PC-9 (cell line): ENCODE measurements around the gene CBL. TPM values are rescaled to one million over a fixed set of nuclear protein-coding genes. Genes with fewer than 3 reads are reported as not detected.

ENCODE experiments used
- BruUV-seq: library from RNA; stranded (reverse); fragments of 400-500 nt; replicated peaks from 2 replicates; lab custom pipeline; 2021; lab: Mats Ljungman, UMichigan
- CTCF ChIA-PET: fragments of 300-600 bp; sonication (Branson Sonifier 250); formaldehyde crosslinking; loops from one replicate; lab custom pipeline; 2022; ENCODE audit warnings: antibody characterized with exemption; lab: Charles Lee
- POLR2A ChIA-PET: fragments of 300-600 bp; sonication (Branson Sonifier 250); formaldehyde crosslinking; loops from one replicate; lab custom pipeline; 2022; ENCODE audit warnings: antibody characterized with exemption; ENCODE audit not compliant: unreplicated experiment; lab: Charles Lee
- DNase-seq, 2 experiments: peaks; one replicate each; pipeline versions ENCODE4 v3.0.0 to v3.0.0-alpha.2; 2015 to 2022; ENCODE audit warnings: mixed read lengths in 1 of 2
- H2AFZ ChIP-seq: fragments of 200-600 bp; sonication (generic); 2 replicates; pipeline ENCODE4 v1.8.1; 2017; ENCODE audit warnings: antibody characterized with exemption
- H3F3A ChIP-seq: fragments of 200-600 bp; sonication (generic); 2 replicates; pipeline ENCODE4 v1.8.1; 2017; ENCODE audit warnings: antibody characterized with exemption, mild to moderate bottlenecking, low read depth; ENCODE audit not compliant: insufficient read depth
- H3K27ac ChIP-seq: fragments of 200-600 bp; sonication (generic); 2 replicates; pipeline ENCODE4 v1.6.1; 2016; ENCODE audit warnings: mixed run types
- H3K27me3 ChIP-seq: fragments of 200-600 bp; sonication (generic); 2 replicates; pipeline ENCODE4 v1.6.1; 2016; ENCODE audit warnings: low read depth, mixed run types; ENCODE audit not compliant: insufficient read depth
- H3K36me3 ChIP-seq: fragments of 200-600 bp; sonication (generic); 2 replicates; pipeline ENCODE4 v1.6.1; 2016; ENCODE audit warnings: low read depth, mixed run types
- H3K4me1 ChIP-seq: fragments of 200-600 bp; sonication (generic); replicated peaks from 2 replicates; pipeline ENCODE4 v1.6.1; 2016; ENCODE audit warnings: mixed run types; ENCODE audit not compliant: insufficient read depth
- H3K4me2 ChIP-seq: fragments of 200-600 bp; sonication (generic); 2 replicates; pipeline ENCODE4 v1.6.1; 2017; ENCODE audit warnings: mixed run types
- H3K4me3 ChIP-seq: fragments of 200-600 bp; sonication (generic); 2 replicates; pipeline ENCODE4 v1.6.1; 2016; ENCODE audit warnings: mixed run types
- H3K79me2 ChIP-seq: fragments of 200-600 bp; sonication (generic); 2 replicates; pipeline ENCODE4 v1.6.1; 2017; ENCODE audit warnings: low read depth, mixed run types
- H3K9me2 ChIP-seq: fragments of 200-600 bp; sonication (generic); 2 replicates; pipeline ENCODE4 v1.8.1; 2017; ENCODE audit warnings: mild to moderate bottlenecking; ENCODE audit not compliant: insufficient read depth
- H3K9me3 ChIP-seq: fragments of 200-600 bp; sonication (generic); 2 replicates; pipeline ENCODE4 v1.8.1; 2016; ENCODE audit warnings: low read depth; ENCODE audit not compliant: insufficient read depth
- H4K20me1 ChIP-seq: fragments of 200-600 bp; sonication (generic); 2 replicates; pipeline ENCODE4 v1.8.1; 2017; ENCODE audit not compliant: insufficient read depth
- EZH2 ChIP-seq: fragments of 200-600 bp; sonication (generic); IDR thresholded peaks from 2 replicates; pipeline ENCODE4 v1.8.0; 2017; ENCODE audit warnings: antibody characterized with exemption, low read depth
- intact Hi-C: fragments of 100-400 bp; cut with micrococcal nuclease; formaldehyde crosslinking; loops from one replicate; pipeline ENCODE4 v1.10.0; 2022; ENCODE audit not compliant: unreplicated experiment
- total RNA-seq: library from RNA; stranded (reverse); gene quantifications from 2 replicates; pipeline ENCODE4 v1.2.3, GENCODE V29; 2021
- TF ChIP-seq, protein P1 (sequence below): fragments of 200-600 bp; sonication (generic); conservative IDR thresholded peaks from 2 replicates; pipeline ENCODE4 v1.6.1; 2017; ENCODE audit warnings: mixed run types, antibody characterized with exemption, mild to moderate bottlenecking, moderate library complexity

CBL gene
- total RNA-seq, 1 experiment from 2014 or later, result 32.9 TPM

- no peak overlapping the region for H2AFZ ChIP-seq
- ChIA-PET CTCF (interaction anchor here (0.6 kb wide), 1 partner anchor 77 kb away, joined by 4 read pairs; no protein-coding TSS in a partner anchor), POLR2A (no interaction called here)
- no peaks in the 10 kb centered on the region for H3K9me3 ChIP-seq
- TF ChIP-seq, protein P1, sequence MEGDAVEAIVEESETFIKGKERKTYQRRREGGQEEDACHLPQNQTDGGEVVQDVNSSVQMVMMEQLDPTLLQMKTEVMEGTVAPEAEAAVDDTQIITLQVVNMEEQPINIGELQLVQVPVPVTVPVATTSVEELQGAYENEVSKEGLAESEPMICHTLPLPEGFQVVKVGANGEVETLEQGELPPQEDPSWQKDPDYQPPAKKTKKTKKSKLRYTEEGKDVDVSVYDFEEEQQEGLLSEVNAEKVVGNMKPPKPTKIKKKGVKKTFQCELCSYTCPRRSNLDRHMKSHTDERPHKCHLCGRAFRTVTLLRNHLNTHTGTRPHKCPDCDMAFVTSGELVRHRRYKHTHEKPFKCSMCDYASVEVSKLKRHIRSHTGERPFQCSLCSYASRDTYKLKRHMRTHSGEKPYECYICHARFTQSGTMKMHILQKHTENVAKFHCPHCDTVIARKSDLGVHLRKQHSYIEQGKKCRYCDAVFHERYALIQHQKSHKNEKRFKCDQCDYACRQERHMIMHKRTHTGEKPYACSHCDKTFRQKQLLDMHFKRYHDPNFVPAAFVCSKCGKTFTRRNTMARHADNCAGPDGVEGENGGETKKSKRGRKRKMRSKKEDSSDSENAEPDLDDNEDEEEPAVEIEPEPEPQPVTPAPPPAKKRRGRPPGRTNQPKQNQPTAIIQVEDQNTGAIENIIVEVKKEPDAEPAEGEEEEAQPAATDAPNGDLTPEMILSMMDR, result no peak
- no peak for TF ChIP-seq EZH2
- H3K27me3 ChIP-seq, result no peaks in the 10 kb centered on the region
- H3K27ac ChIP-seq, result no peak overlapping the region
- intact Hi-C loops, result no loop called here
- no peaks in the 10 kb centered on the region for H3K4me1 ChIP-seq
- H3K9me2 ChIP-seq, result no peaks in the 10 kb centered on the region
- no peak overlapping the region for H3K4me3 ChIP-seq
- peaks cover 17% of the 10 kb centered on the region for H3F3A ChIP-seq
- no peak overlapping the region for H3K4me2 ChIP-seq
- no peaks in the 10 kb centered on the region for H3K79me2 ChIP-seq
- H4K20me1 ChIP-seq, result no peaks in the 10 kb centered on the region
- no peak for DNase-seq
- peaks cover 19% of the 10 kb centered on the region; the same call in 1 of the 2 replicates for H3K36me3 ChIP-seq
- BruUV-seq, result no TSS peak
Measured at GRCh38 chr11:119305556-119306372, 99.6 kb downstream of the CBL start.

DNA sequence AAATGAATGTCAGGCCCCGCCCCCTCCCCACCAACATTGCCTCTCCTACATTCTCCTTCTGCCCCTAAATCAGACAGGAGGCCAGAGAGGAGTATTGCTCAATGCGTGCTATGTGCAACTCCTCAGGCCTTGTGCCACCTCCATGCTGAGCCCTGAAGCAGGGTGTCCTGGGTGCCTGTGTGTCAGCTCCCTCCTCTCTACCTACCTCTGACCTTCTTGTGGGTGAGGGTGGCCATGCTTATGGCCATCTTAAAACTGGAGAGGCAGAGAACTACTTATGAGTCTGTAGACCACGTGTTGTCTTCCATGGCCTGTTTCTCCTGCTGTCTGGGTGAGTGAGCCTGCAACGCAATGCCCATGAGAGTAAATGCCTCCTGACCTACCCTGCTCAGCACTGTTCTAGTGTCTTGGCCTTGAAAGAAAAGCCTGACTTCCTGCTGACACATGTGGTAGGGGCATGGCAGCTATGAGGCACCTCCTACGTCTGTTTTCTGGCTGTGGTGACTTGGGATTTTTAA lies 100.3 kb downstream of the CBL start:
- H4K20me1 ChIP-seq, result no peaks in the 10 kb centered on the region
- no peak overlapping the region for H3K4me2 ChIP-seq
- intact Hi-C loops, result no loop called here
- BruUV-seq, result no TSS peak
- H3K27ac ChIP-seq, result no peak overlapping the region
- no peak for TF ChIP-seq EZH2
- TF ChIP-seq, protein P1, result no peak
- H3K9me2 ChIP-seq, result no peaks in the 10 kb centered on the region
- peaks cover 19% of the 10 kb centered on the region; the same call in 1 of the 2 replicates for H3K36me3 ChIP-seq
- no peak overlapping the region for H3K4me3 ChIP-seq
- no peaks in the 10 kb centered on the region for H3K9me3 ChIP-seq
- no peak for DNase-seq
- H3K79me2 ChIP-seq, result no peaks in the 10 kb centered on the region
- CTCF ChIA-PET, result no interaction called here
- H3F3A ChIP-seq, result peaks cover 17% of the 10 kb centered on the region
- H2AFZ ChIP-seq, result no peak overlapping the region
- H3K27me3 ChIP-seq, result no peaks in the 10 kb centered on the region
- no peaks in the 10 kb centered on the region for H3K4me1 ChIP-seq
- POLR2A ChIA-PET, result interaction anchor here (0.7 kb wide), 1 partner anchor 1029 kb away, joined by 6 read pairs; no protein-coding TSS in a partner anchor

- H4K20me1 ChIP-seq, result no peaks in the 10 kb centered on the region
- no peak overlapping the region for H3K4me3 ChIP-seq
- H3K9me3 ChIP-seq, result no peaks in the 10 kb centered on the region
- peaks cover 15% of the 10 kb centered on the region; the same call in 1 of the 2 replicates for H3K36me3 ChIP-seq
- no peaks in the 10 kb centered on the region for H3K4me1 ChIP-seq
- POLR2A ChIA-PET, result interaction anchor here (0.7 kb wide), 2 partner anchors 100 to 1029 kb away, joined by 6 to 21 read pairs; no protein-coding TSS in a partner anchor
- BruUV-seq, result no TSS peak
- DNase-seq, result no peak
- TF ChIP-seq, protein P1, result no peak
- no peak for TF ChIP-seq EZH2
- no peaks in the 10 kb centered on the region for H3K79me2 ChIP-seq
- no peaks in the 10 kb centered on the region for H3K9me2 ChIP-seq
- H3K27me3 ChIP-seq, result no peaks in the 10 kb centered on the region
- no peak overlapping the region for H3K27ac ChIP-seq
- no peak overlapping the region for H3K4me2 ChIP-seq
- intact Hi-C loops, result no loop called here
- H2AFZ ChIP-seq, result no peak overlapping the region
- CTCF ChIA-PET, result interaction anchor here (0.7 kb wide), 1 partner anchor 31 kb away, joined by 3 read pairs; no protein-coding TSS in a partner anchor
- peaks cover 17% of the 10 kb centered on the region for H3F3A ChIP-seq
Measured at GRCh38 chr11:119307219-119307618, 101.1 kb downstream of the CBL start.
